ENCODE results near the gene DIS3L2.

DIS3L2 gene

DNA sequence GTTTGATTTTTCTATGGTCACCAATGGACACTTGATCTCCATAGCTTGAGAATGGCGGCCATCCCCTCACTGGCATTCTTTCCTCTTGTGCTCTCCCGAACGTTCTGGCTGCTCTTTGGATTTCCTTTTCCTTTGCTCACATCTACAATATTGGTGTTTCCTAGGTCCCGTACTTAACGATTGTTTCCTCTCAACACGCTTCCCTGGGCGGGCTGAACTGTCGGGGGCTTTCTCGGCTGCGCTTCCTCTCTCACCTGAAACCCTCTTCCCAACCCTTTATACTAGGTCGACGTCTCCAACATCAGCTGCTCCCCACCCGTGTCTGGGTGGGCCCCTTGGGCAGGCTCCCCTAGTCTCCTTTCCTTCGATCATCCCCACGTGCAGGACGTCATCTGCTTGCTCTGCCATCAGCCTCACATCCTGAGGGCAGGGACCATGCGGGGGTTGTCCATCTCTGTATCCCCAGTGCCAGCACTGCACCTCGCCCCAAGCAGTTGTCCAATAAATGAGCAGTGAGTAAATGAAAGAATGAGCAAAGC, 634 bp upstream of the DIS3L2 start:
- no peak for DNase-seq

DNA sequence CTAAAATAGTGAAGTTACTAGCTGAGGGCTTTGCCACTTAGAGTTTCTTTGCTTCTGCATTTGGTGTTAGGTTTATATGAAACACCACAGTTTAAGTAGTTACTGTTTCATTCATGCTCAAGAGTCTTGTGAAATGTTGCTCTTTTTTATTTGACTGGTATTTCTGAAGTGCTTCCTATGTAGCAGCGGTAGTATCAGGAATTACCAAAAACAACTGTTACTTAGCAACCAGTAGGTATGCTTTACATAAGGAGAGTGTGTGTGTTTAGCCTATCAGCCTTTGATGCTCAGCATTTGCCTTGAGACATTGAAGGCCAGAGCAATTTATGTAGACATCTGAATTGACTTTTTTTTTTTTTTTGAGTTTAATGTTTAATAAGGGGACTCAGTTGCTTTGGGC, 3.6 kb downstream of the DIS3L2 start:
- DNase-seq = peak; percentile 58

DNA sequence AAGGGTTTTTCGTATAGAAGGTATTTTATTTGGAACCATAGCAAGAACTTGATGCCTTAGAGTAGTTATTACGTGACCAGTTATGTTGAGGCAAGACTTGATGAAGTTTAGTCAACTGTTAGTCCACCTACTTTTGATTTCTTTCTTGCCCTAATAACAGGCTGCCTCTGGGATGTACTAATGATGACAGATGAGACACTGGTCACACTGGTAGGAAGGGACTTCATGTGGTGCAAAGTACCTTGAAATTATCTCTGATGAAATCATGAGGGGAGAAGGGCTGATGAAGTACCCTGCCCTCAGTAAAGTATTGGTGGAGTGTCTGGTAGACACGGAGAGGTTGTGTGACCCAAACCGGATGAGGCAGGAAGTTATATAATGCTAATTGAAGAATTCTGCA, 5.4 kb downstream of the DIS3L2 start:
- DNase-seq = no peak

DNA sequence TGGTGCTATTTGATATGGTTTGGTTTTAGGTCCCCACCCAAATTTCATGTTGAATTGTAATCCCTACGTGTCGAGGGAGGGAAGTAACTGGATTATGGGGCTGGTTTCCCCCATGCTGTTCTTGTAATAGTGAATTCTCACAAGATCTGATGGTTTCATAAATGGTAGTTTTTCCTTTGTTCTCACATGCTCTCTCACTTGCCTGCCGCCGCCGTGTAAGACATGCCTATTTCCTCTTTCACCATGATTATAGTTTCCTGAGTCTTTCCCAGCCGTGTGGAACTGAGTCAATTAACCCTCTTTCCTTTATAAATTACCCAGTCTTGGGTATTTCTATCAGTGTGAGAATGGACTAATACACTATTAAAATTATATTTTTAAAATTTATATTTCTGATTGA, 7.3 kb downstream of the DIS3L2 start:
- no peak for DNase-seq

DNA sequence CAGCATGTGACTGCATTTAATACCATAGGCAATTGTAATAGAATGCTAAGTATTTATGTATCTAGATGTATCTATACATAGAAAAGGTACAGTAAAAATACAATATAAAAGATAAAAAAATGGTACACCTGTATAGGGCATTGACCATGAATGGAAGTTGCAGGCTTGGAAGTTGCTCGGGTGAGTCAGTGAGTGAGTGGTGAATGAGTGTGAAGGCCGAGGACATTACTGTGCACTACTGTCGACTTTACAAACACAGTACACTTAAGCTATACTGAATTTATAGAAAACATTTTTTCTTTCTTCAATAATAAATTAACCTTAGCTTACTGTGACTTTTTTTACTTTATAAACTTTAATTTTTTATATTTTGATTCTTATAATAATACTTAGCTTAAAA, 8.9 kb downstream of the DIS3L2 start:
- DNase-seq = no peak

DNA sequence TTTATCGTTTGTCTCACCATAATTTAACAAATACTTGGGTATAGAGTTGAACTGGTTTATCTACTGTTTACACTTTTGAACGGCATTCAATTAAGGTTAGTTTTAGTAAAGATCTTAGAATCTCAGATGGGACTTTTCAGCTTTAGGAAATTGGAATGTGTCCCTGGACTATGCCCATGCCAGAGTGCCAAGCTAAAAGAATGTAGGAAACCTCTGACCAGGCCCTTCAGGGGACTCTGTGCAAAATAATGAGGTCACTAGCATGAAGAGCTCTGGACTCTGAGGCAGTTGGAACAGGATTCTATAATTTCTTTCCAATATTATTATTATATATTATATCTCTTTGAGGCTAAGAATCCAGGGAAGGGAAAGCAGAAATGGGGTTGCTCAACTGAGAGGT, 13.5 kb downstream of the DIS3L2 start:
- DNase-seq = no peak

DNA sequence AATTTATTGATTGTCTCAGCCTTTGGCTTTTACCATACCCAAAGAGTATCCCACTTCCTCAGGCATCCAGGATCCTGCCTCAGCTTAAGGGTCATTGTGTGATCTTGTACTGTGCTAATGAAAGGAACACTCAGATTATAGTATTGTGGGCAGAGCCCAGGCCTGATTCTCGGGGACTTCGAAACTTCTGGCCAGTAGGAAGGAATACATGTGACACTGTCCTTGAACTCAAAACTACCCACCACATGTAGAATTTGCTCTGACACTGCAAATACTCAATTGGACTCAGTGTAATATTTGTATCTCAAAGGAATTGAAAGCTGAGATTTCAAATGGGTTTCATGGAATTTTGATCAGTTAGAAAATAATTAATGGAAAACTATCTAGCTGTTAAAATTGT, 15.9 kb downstream of the DIS3L2 start:
- DNase-seq = no peak

DNA sequence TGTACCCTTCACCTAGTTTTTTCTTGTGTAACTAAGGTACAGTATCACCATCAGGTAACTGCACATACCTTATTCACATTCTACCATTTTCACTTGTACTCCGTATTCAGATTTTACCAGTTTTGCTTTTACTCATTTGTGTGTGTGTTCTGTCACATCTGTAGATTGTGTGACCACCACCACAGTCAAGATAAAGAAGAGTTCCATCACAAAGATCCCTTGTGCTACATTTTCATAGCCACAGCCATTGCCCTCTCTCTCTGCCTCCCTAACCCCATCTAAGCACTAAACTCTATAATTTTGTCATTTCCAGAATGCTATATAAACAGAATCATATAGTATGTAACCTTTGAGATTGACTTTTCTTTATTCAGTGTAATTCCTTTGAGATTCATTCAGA, 23.5 kb downstream of the DIS3L2 start:
- DNase-seq = no peak

DNA sequence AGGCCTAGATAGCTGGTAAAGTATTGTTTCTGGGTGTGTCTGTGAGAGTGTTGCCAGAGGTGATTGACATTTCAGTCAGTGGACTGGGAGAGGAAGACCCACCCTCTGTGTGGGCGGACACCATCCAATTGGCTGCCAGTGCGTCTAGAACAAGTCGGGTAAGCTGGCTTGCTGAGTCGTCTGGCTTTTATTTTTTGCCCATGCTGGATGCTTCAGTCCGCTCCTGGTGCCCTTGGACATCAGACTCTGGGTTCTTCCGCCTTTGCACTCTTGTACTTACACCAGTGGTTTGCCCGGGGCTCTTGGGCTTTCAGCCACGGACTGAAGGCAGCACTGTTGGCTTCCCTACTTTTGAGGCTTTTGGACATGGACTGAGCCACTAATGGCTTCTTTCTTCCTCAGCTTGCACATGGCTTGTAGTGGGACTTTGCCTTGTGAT, 24.3 kb downstream of the DIS3L2 start:
- no peak for DNase-seq

DNA sequence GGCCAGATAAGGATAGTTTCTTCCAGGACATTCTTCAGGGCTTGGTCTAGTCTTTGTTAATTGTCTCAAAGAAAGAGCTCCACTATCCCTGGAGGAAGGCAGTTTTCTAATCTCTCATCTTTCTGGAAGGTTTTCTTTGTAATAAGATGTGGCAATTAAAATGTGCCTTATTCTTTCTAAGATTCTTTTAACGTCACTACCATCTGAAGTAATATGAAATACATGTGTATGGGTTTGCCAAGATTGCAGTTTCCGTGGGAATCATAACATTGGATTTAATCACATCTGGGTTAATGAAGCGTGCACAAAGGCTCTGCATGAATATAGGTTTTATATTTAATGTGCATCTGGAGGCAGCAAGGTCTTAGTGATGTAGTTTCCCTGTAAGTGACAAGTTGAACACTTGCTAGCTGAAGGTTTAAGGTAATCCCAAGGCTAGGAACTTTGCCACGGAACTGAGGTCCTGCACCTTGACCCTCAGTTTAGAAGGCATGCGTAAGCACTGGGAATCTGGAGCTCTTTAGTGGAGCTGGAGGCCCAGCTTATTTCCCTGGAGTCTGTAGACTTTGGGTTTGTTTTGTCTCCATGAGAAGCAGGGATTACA, 25.7 kb downstream of the DIS3L2 start:
- no peak for DNase-seq

DNA sequence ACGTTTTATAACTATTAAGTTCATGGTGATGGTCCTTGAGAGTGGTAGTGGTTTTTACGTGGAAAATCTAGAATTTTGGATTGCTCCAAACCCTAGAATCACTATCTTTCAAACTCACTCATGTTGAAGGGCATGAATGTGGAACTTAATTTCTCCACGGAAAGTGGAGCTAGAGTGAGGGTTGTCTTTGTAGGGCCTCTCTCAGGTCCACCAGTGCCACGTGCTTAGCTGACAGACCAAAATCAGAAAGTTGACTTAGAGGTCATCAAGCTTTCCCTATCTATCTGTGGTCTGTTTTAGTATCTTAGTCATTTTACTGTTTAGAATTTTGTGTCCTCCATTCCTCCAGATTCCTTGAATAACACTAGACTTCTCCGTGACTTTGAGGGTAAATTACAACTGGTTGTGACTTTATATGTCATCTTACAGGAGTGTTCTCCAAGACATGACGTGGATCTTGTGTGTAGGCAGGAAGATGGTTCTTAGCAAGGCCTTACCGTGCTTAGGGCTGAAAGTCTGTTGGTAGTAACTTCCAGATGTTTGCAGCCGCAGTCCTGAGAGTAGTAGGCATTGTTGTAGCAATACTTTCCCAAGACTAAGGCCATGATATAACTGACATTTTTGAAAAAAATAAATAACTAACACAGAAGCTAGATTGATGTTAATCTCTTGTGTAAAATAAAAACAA, 26.8 kb downstream of the DIS3L2 start:
- no peak for DNase-seq

DNA sequence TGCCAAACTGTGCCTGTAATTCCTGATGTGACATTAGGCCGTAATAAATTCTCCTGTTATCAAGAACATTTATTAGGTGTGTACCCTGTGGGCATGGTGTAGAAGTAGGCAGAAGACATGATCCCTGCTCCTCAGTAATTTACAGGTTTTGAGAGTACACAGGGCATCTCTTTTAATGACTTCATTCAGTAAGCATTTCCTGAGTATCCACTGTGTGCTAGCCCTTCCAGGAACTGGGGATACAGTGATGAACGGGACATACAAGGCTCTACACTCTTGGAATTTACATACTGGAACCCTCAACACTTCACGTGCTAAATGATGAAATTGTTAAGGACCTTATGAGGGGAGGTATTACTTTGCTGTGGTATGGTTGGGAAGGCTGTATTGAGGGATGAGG, 30.2 kb downstream of the DIS3L2 start:
- no peak for DNase-seq

DNA sequence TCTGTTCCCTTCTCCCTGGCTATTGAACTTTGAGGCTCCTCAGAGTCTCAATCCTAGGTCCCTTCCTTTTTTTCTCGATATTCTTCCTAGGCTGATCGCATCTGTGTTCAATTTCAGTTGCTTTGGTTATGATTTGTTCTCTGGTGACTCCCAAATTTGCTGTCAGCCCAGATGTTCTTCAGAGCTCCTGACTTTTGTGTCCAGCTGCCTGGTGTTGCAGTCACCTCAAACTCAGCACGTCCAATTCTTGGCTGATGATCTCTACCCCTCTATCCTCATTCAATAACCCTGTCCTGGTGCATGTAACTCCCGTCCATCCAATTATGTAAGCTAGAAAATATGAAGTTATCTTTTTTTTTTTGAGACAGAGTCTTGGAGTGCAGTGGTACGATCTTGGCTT, 31.4 kb downstream of the DIS3L2 start:
- no peak for DNase-seq

DNA sequence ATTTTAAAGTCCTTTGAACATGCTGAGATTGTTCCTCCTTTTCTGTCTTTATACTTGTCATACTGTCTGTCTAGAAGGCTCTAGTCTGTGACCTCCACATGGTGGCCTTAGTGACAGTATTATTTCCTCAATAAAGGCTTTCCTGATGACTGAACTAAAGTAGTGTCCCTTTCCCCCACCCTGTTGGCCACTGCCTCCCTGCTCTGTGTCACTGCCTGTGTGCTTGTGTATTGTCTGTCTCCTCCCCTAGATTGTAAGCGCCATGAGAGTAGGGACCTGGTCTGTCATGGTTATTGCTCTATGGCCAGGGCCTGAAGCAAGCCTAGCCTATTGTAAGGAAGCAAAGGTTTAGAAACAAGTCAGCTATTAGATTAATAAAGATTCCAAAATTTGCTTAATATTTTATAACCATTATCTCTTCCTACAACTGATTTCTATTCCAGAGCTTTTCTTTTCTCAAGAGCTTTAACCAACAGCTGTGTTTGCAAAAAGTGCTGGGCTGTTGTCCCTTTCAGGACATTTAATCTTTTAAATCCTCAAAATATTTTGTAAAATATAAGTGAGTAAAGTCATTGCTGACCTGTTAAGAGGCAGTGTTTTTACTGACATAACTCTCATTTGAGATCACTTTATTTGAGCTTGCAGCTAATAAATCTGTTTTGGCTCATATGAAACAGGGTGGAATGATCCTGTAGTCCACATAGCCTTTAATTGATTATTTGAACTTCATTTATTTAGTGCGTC, 35.5 kb downstream of the DIS3L2 start:
- DNase-seq = no peak

DNA sequence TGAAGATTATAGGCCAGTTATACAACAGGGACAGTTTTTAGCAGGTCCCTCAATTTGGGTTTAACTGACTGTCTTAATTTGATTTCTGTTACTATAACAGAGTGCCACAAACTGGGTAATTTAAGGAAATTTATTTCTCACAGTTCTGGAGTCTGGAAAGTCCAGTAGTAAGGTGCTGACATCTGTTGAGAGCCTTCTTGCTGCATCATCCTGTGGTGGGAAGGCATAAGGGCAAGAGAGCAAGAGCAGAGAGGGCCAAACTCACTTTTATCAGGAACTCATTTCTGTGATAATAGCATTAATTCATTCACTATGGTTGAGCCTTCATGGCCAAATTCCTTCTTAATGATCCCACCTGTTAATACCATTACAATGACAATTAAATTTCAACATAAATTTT, 36.5 kb downstream of the DIS3L2 start:
- no peak for DNase-seq

DNA sequence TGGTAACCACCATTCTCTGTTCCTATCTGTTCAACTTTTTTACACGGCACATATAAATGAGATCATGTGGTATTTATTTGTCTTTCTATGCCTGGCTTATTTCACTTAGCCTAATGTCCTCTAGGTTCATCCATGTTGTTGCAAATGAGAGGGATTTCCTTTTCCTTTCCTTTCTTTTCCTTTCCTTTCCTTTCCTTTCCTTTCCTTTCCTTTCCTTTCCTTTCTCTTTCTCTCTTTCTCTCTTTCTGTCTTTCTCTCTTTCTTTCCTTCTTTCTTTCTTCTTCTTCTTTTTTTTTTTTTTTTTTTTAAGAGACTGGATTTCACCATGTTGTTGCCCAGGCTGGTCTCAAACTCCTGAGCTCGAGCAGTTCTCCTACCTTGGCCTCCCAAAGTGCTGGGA, 38.9 kb downstream of the DIS3L2 start:
- no peak for DNase-seq

DNA sequence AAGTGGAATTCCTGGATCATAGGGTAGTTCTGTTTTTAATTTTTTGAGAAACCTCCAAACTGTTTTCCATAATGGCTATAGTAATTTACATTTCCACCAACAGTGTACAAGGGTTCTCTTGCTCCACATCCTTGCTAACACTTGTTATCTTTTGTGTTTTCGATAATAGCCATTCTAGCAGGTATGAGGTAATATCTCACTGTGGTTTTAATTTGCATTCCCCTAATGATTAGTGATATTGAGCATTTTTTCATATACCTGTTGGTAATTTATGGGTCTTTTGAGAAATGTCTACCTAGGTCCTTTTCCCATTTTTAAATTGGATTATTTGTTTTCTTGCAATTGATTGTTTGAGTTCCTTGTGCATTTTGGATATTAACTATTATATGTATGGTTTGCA, 39.6 kb downstream of the DIS3L2 start:
- DNase-seq = no peak

DNA sequence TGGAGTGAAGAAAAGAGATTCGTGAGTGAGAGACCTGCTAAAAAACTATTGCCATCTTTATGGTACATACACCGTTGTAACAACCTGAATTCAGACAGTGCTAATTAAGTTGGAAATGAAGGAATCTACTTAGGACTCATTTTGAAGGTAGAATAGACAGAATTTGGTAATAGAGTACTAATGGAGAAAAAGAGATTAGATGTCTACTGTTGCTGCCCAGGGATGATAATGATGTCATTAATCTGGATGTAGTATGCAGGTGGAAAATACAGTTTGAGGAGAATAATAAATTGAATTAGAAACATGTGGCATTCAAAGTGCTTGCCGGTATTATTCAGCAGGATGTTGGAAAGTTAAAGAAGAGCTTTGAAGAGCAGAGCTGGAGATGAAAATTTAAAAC, 44.7 kb downstream of the DIS3L2 start:
- DNase-seq = no peak

DNA sequence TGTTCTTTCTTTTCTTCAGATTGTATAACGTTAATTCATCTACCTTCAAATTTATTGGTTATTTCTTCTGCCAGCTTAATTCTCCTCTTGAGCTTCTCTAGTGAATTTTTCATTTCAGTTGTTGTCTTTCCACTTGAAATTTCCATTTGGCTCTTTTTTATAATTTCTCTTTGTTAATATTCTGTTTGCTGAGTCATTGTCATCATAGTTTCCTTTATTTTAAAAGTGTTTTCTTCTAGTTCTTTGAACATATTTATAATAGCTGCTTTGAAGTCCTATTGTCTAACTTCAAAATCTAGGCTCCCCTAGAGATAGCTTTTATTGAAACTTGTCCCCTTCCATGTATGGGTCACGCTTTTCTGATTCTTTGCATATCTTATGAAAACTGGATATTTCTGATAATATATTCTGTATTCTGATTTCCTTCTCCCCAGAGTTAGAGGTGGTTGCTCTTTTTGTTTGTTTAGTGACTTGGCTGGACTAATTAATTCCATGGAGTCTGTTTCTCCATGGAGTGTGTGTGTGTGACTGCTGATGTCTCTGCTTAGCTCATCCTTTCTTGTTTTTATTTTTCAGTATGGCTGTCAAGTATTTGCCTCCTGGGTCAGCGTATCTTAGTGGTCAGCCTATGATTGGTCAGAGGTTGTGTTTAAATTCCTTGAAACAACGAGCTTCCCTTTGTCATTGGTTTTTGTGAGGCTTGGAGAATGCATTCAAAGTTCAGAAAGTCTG, 47.6 kb downstream of the DIS3L2 start:
- DNase-seq = no peak

DNA sequence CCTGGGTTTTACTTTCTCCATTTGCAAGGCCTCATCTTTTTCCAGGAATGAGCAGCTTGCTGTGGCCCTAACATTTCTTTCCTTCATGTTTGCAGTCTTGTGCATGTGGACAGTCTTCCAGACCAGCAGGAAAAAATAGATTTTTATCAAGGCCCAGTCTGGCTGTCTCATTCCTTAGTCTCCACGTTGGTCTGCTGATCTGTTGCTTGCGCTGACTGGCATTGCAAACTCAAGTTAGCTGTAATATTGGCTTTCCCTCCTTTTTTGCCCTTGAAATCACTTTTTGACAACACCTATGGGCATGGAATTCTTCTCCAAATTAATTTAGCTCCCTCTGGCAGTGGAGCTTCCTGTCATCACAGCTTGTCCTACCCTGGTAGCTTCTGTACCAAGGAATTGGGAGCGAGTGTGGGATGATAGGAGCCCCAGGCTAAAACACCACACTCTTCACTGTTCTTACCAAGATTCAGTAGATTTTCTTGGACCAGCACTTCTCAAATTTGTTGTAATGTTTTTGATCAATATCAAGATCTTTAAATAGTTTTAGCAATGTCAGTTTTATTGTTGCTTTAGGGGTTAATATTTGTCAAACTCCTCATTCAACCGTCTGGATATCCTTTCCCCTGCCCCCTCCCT, 48.2 kb downstream of the DIS3L2 start:
- DNase-seq = no peak

DNA sequence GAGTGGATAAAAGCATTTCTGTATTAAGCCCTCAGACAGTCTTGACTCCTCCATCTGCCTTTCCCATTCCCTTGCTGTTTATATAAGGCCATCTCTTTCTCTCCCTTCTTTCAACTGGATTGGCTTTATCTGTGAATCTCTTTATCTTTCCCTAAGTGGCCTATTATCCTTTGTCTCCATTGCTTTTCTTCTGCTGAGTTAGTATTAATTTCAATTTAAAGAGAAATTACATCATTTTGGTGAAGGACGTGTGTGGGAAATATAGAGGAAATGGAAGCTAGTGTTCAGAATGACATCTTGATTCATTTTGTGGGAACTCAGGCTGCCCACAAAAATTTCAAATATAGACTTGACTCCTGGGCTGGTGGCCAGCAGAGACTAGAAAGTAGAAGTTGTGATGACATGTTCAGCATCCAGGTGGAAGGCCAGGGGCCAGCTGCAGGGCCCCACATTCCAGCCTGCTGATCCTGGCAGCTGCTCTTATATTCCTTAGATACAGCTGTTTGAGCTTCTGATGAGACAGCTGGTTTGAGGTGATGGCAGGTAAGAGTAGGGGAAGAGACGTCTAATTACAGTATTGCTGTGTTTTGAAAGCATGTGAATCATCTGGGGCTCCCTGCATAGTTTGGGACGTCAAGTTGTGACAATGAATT, 52.3 kb downstream of the DIS3L2 start:
- DNase-seq = no peak

DNA sequence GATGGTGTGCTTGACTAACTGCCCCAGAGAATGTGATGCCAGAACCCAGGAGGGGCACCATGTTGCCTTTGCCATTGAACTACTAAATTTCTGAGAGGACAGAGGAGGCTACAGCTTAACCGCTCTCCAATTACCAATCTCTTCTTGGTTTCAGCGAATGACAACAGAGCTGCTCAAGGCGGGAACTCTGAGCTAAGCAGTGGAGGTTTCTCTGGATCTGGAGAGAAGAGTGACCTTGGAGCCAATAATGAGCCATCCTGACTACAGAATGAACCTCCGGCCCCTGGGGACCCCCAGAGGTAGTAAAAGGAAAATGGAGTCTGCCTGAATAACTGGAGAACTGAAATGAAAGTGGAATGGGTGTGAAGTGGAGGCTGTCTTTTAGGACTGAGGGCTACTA, 53.2 kb downstream of the DIS3L2 start:
- no peak for DNase-seq
